ENCODE results near the gene CNN3.
A peak's percentile ranks its signal among the peaks of the same experiment; 100 is the strongest.

Gene CNN3

DNA sequence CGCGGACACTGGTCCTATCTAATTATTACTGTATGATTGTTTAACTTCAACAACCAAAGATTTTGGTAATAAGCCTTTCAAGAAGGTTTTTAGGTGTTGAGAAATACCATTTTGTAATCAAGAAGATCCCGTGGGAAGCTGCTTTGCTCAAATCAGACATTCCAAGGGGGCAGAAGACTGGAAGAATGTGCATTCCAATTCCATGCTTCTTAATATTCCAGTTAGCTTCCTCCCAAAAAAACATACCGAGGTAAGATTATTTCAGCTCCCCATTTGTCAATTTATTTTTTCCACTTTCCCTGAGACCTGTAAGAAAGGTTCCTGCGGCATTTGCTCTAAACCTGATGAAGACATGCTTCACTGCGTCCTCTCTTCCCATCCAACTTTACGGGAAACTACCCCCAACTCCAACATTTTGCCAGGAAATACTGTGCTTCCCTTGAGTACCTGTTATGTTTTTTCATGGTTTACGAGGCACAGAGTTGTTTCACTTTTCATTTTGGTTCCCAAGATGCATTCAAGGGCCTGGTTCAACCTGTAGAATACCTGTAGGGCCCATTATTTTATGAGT, 4.1 kb downstream of the CNN3 start:
- no peak for DNase-seq

GRCh38 chr1:94921977-94922376, 4.9 kb downstream of the CNN3 start:
- no peak for DNase-seq

DNA sequence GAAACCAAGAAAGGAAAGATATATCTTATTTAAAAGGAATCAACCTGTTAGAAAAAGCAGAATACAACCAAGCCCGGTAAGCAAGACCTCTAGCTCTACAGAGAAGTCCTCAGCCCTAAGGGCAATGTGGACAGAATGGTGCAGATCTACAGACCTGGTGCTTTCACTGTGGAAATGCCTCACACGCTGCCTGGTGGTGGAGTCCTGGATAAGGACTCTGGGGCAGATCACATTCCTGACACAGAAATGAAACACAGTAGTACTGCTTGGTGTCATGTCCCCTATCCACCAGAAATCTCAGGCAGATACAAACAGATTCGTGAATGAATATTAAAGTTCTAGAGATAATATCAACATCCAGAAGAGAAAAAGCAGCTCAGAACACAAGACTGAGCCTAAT, 6.8 kb downstream of the CNN3 start:
- no peak for DNase-seq

DNA sequence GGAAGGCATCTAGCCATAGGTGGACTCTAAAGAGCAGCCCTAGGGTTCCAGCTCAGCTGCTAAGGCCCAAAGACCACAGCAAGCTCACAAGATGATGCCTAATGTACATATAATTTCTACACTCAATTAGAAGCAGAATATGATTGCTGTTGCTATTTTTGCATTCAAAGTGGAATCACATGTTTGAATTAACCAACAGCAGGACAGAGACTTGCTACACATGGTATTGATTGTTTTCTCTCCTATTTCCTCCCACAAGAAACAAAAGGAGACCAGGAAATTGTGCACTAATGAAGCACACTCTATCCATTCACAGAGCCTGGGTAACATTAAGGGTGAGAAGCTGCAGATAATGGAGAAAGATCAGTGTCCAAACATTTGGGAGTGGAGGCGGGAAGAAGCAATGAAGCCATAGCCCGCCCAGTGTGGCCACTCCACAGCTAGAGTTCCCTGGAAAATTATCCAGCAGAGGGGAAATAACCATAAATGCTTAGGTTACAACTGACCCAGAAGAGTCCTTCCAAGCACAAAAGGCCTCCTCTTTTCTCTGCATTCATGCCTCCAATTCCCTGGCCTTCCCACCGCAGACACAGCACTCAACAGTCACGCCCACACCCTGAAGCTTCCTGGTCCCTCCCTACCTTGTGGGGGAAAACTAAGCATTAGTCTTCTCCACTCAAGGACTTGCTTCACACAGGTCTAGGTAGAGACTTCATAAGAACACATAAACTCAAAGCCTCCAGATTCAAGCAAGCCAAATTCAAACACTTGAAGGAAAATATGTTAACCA, 7.5 kb downstream of the CNN3 start:
- DNase-seq = peak; percentile 37 to 61

DNA sequence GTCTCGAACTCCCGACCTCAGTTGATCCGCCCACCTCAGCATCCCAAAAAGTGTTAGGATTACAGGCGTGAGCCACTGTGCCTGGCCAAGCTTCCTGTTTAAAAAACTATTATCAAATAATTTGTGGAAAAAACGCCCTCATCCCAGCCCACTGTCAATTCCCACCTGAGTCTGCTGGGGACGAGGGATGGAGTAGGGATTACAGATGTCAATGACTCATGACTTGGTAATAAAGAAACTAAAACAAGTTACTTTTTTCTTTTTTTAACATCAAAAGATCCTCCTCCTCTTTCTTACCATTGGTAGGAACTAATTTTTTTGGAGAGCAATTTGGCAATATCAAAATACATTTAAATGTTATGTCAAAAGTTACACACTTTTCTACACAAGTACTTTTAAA, 9.7 kb downstream of the CNN3 start:
- DNase-seq = no peak

GRCh38 chr1:94912263-94913184, 14.4 kb downstream of the CNN3 start:
- DNase-seq = no peak

GRCh38 chr1:94909486-94909885, 17.4 kb downstream of the CNN3 start:
- no peak for DNase-seq

- DNase-seq = no peak
Observed at GRCh38 chr1:94908965-94909364, 17.9 kb downstream of the CNN3 start.

DNA sequence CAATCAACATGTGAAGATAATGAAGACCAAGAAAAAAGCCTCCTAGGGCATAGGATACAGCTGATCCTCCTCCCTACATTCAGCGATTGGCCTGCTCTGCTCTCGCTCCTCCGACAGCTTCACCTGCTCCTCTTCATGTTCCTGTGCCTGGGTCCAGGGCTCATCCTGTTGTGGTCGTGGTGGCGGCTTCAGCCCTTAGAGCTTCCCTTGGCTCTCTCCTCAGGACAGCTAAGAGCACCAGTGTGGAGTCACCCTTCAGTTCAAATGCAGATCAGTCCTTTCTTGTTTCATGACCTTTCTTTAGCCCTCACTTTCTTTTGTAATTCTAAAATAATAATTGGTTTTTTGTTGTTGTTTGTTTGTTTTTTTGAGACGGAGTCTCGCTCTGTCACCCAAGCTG, 18.7 kb downstream of the CNN3 start:
- DNase-seq = no peak

- no peak for DNase-seq
Observed at GRCh38 chr1:94907136-94907535, 19.8 kb downstream of the CNN3 start.

DNA sequence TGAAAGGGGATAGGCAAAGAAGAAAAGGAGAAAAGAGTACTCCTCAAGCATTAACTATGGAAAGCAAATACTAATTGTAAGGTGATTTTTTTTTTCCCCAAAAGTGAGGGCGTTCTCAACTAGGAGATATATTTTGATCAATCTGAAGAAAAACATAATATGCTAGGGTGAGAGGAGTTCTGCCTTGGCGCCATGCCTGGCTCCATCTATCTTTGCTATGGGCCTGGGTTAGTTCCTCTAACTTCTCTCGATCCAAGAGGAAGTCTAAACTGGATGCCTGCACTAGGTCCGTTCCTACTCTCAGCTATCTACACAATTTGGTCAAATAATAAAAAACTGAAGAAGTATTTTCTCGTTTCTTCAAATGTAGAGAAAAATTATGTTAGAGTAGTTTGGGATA, 20.5 kb downstream of the CNN3 start:
- DNase-seq = no peak

GRCh38 chr1:94905207-94905606, 21.7 kb downstream of the CNN3 start:
- DNase-seq = no peak

DNA sequence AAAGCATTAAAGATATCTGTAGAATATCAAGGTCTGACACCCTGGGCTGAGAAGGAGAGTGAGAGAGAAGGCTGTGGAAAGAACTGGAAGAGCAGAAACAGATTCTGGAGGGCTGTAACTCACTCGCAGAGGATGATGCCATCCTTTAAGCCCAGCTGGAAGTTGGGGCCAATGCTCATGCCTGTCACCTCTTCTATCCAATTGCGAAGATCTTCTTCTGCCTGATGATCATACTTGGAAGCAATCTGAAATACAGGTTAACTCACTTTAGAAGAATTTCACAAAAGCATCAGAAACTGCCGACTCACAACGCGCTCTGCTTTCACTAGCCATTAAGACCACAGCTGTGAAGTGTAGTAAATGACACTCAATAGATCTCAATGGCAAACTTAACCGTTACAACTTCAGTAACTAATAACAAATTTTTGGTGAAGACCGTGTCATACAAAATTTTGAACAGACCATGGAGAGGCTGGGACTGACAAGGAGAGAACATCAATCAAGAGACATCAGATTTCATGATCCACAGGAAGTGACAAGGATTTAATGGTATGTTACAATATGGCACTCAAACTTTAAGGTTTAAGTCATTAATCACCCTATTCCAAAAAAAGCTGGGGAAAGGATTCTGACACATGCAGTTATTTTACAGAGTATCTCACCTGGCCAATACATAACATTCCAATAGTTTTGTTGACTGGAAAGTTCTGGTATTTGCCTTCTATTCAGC, 23.5 kb downstream of the CNN3 start:
- DNase-seq = no peak

GRCh38 chr1:94901841-94902240, 25.1 kb downstream of the CNN3 start:
- DNase-seq = peak in 1 of 2 experiments; percentile 33

GRCh38 chr1:94899756-94900155, 27.2 kb downstream of the CNN3 start:
- DNase-seq = no peak

- peak; percentile 43 to 56 for DNase-seq
Observed at GRCh38 chr1:94898491-94899385, 28.2 kb downstream of the CNN3 start.

DNA sequence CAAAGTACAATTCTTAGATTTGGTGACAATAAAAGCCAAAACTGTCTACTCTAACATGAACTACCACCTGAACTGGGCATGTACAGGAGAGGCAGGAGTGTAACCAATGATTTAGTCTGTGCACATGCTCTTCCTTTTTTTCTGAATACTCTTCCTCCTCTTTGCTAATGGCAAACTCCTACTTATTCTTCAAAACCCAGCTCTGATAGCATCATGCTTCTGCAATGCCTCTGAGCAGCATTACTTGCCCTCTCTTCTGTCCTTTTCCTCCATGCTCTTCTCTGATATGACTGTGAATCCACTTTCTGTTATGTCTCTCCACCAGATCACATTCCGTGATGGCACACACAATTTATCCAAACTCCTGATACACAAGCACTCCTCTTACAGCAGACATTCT, 31.4 kb downstream of the CNN3 start:
- no peak for DNase-seq

GRCh38 chr1:94894630-94895029, 32.3 kb downstream of the CNN3 start:
- DNase-seq = no peak

- no peak for DNase-seq
Observed at GRCh38 chr1:94892604-94893254, 34.2 kb downstream of the CNN3 start.

- DNase-seq = no peak
Observed at GRCh38 chr1:94888201-94888600, 38.7 kb downstream of the CNN3 start.

DNA sequence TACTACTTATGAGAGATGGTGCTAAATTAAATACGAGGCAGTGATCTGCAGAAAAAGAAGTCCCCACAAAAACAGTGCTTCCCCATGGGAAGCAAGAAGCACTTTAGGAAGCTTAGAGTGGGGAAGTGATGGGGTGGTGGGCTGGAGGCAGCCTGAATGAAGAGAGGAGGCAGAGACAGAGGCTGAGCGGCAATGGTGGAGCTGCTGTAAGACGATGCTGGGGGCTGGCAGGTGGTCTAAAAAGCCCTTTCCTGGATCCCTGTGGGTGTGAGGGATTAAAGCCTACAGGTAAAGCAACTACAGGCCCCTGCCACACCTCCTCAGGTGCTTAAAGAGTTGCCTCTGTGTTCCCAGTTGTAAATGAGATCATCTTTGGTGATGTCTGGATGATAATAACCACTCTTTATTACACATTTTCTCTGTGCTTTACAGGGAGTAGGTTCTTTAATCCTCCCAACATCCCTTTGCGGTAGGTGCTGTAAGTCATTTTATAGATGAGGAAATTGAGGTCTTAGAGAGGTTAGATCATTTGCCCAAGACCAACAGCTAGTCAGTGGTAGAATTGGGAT, 39.2 kb downstream of the CNN3 start:
- no peak for DNase-seq

All from NCI-H187 (cell line).